HCEC 1CT (cell line): ENCODE data around the gene EXTL1.
A peak's percentile ranks its signal among the peaks of the same experiment; 100 is the strongest.
"Not testable (repeated sequence)": the region's sequence is repeated elsewhere in the genome, so short reads cannot be mapped to it uniquely, and the experiment has no call there.

Experiments
- DNase-seq: peaks from one replicate; pipeline ENCODE4 v3.0.0-alpha.2; 2017

Gene EXTL1

GRCh38 chr1:26021647-26022403 is at the start of gene EXTL1:
Gene EXTL1, plus strand, starts transcription at chr1:26021775. Its CDS starts 872 bp downstream, at chr1:26022647.
- no peak for DNase-seq

DNA sequence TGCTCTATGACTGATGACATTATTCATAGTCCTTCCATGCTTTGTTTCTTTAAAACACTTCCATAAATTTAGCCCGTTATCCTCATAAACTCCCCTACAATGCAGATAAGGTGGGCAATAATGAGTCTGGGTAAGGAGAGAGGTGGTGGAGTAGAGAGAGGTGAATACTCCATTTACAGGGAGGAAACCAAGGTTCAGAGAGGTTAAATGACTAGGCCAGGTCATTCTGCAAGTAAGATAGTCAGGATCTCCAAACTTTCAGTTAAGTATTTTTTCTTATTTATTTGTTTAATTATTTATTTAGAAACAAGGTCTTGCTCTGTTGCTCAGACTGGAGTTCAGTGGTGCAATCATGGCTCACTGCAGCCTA is 49.8 kb upstream of the EXTL1 start:
- no peak for DNase-seq

DNA sequence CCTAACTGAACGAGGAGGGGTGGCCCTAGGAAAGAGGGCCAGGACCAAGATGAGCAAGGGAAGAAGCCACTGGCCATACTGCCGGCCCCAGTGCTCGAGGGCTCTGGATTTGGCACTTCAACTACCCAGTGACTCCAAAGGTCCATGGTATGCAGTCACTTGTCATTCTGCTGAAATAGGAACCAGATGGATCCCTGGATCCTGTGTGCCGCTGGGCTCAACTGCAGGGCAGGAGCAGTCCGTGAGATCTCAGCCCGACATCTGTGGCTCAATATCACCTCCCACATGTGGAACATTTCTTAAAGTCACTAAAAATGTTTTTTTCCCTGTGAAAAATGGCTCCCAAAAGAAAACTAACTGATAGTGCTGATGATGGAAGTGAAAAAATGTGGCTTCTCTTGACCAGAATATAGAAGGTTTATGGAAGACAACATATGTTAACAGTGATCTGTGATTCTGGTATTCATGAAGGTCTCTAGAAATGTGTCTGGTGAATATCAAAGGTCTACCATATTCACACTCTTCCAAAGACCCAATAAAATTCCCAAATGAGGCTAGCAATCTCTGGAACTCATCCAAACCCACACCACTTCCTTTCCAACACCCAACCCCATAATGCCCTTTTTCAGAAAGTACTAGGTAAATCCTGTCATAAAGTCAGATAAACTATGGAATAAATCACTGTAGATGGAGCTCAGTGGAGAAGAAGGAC is 47.8 kb upstream of the EXTL1 start:
- DNase-seq: no peak

DNA sequence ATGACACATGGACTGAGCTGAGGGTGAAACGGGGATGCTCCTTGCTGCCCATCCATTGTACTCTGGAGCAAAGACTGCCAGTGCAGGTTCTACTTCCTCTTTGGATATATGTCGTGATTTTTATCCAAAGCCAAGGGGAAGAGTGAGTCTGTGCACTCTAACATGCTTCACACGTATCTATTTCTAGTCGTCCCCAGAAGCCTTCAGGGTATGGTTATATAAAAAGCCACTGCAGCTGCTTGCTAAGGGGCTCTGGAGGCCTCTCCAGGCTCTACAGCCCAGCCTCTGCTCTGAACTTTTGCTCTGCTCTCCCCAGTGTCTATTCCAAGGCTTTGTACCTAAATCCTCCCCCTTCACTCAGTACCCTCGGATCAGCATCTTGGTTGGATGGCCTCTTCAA is 43.8 kb upstream of the EXTL1 start:
- no peak for DNase-seq

- DNase-seq: no peak
These were observed 43.2 kb upstream of the EXTL1 start for GRCh38 chr1:25978403-25978802.

- DNase-seq: no peak
These were observed 42.4 kb upstream of the EXTL1 start for GRCh38 chr1:25979210-25979609.

DNA sequence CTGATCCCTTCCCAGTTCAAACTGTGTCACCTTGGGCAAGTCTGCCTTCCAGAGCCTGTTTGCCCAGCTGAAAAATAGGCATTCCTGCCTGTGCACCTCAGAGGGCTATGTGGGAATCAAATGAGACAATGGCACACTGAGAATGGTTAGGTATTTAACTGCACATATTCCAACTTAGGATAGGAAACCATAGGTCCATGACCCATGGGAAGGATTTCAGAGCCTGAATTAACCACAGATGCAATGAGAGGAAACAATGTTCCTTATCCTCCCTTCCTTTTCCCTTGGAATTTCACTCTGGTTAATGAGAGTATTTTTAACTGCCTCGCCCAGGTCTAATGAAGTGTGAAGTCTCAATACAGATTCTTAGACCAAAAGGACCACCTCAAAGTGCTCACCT is 36.4 kb upstream of the EXTL1 start:
- DNase-seq: no peak

DNA sequence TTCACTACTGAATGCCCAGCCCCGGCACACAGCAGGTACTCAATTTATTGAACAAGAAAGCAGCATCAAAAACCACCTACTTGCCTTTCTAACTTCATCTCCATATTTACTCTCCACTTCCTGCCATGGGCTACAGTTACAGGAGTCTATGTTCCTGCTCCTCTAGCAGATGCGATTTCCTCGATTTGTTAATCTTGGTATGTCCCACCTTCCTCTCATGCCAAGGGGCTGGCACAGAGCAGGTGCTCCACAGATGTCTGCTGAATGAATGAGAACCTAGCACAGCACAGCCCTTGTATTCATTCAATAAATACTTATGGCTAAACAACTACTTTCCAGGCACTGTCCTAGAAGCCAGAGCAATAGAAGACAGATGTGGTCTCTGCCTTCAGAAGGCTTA is 35.9 kb upstream of the EXTL1 start:
- DNase-seq: no peak

DNA sequence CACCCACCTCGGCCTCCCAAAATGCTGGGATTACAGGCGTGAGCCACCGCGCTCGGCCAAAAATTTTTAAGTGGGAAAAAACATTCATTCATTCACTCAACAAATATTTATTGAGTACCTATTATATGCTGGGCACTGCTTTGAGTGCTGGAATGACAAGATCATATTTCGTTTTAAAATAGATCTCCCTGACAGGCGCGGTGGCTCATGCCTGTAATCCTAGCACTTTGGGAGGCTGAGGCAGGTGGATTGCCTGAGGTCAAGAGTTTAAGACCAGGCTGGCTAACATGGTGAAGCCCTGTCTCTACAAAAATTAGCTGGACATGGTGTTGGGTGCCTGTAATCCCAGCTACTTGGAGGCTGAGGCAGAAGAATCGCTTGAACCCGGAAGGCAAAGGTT is 34.8 kb upstream of the EXTL1 start:
- DNase-seq: not testable (repeated sequence)

- DNase-seq: no peak
These were observed 33.6 kb upstream of the EXTL1 start for GRCh38 chr1:25987951-25988350.

- DNase-seq: no peak
These were observed 31.9 kb upstream of the EXTL1 start for GRCh38 chr1:25989440-25990234.

GRCh38 chr1:25990251-25990650 is 31.3 kb upstream of the EXTL1 start:
- DNase-seq: no peak

DNA sequence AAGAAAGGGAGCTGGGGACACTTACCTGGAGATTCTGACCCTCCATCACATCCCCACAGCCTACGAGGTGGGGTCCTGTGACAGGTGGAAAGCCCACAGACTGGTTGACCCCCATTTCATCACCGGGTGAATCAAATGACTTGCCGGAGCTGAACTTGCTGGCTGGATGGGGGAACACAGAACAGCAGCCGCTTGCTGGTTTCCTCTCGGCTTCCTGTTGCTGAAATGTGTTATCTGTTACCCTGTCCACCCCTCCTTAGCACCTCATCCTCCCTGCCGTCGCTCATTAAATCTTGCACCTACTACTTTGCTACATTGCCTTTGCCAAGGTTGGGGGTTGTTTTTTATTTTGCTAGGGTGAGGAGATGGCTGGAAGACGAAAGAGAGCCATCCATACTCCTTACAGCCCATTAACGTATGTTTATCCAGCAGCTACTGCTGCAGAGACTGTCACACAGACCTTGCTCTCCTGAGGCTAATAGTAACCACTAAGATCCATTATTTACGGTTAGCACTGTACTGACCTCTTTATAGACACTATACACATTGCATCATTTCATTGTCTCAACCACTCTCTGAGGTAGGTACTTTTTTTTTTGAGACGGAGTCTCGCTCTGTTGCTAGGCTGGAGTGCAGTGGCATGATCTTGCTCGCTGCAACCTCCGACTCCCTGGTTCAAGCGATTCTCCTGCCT is 30.7 kb upstream of the EXTL1 start:
- no peak for DNase-seq

GRCh38 chr1:25991937-25992688 is 29.5 kb upstream of the EXTL1 start:
- DNase-seq: peak; percentile 25

- no peak for DNase-seq
These were observed 28.8 kb upstream of the EXTL1 start for GRCh38 chr1:25992689-25993171.

- no peak for DNase-seq
These were observed 28.2 kb upstream of the EXTL1 start for GRCh38 chr1:25993197-25993951.

- no peak for DNase-seq
These were observed 27.0 kb upstream of the EXTL1 start for GRCh38 chr1:25994402-25995150.

- peak; percentile 69 for DNase-seq
These were observed 24.4 kb upstream of the EXTL1 start for GRCh38 chr1:25996966-25997827.
